Transverse colon (tissue), 4 donors: ENCODE results near the gene RITA1.

Experiments
- CTCF ChIP-seq, 5 experiments: fragments of 200-600 bp in 3 of 5; fragments of 450-650 bp in 2 of 5; sonication (generic) in 3 of 5; IDR thresholded peaks; 1 replicate in 2 of 5; 2 replicates in 3 of 5; pipeline ENCODE4 v1.5.1; 2016 to 2017; ENCODE audit warnings: antibody characterized with exemption in 5 of 5, inconsistent platforms in 3 of 5, mild to moderate bottlenecking in 2 of 5, moderate library complexity in 1 of 5
- EP300 ChIP-seq: sonication (generic); formaldehyde crosslinking; IDR thresholded peaks from one replicate; pipeline ENCODE4 v1.6.1; 2017; ENCODE audit warnings: antibody characterized with exemption, low read depth
- POLR2A ChIP-seq: fragments of 450-650 bp; IDR thresholded peaks from one replicate; pipeline ENCODE4 v1.6.1; 2016; ENCODE audit warnings: antibody characterized with exemption, mild to moderate bottlenecking, moderate library complexity
- POLR2AphosphoS5 ChIP-seq, 3 donors: sonication (generic); formaldehyde crosslinking; IDR thresholded peaks; one replicate each; pipeline ENCODE4 v1.6.1; 2016; ENCODE audit warnings: antibody characterized with exemption in 3 of 3

- TF ChIP-seq EP300, result no peak
- TF ChIP-seq CTCF (IDR thresholded peaks at IDR 0.05), result no peak
- no peak for TF ChIP-seq POLR2AphosphoS5 (IDR thresholded peaks at IDR 0.05)
- TF ChIP-seq POLR2A, result no peak
These were observed 12.8 kb downstream of the RITA1 start for GRCh38 chr12:113198296-113198695.
